ENCODE measurements around the gene AMIGO3. TPM values are rescaled to one million over a fixed set of nuclear protein-coding genes. Genes with fewer than 3 reads are reported as not detected.
"Not testable (repeated sequence)": the region's sequence is repeated elsewhere in the genome, so short reads cannot be mapped to it uniquely, and the experiment has no call there.

The AMIGO3 gene
- total RNA-seq, 1 donor from 2014 or later: not detected

GRCh38 chr3:49689046-49689907 lies 30.2 kb downstream of the AMIGO3 start, which contains the start of the genes MST1 and RNF123:
TSS of gene MST1 (minus strand) at chr3:49689474. CDS start at chr3:49688691, 783 bp downstream.
TSS of gene RNF123 (plus strand) at chr3:49689557. CDS start at chr3:49691166, 1,609 bp downstream.
- FAIRE-seq: no peak
- no peaks in the 10 kb centered on the region for H3K36me3 ChIP-seq (ENCODE audit: control insufficient read depth, insufficient read depth, low read length)
- DNase-seq (ENCODE audit: low read depth): peak; percentile 72
- no peaks in the 10 kb centered on the region for H3K27me3 ChIP-seq (ENCODE audit: control insufficient read depth, insufficient read depth, low read length)
- peak; percentile 51 for TF ChIP-seq CTCF (IDR thresholded peaks at IDR 0.05; ENCODE audit: insufficient read depth, low read length, severe bottlenecking)
- peak within 1 kb of the TSS; percentile 95 for H3K4me3 ChIP-seq (ENCODE audit: low read depth, low read length)

GRCh38 chr3:49688338-49689045 lies 31.0 kb downstream of the AMIGO3 start:
- FAIRE-seq; H3K27me3 ChIP-seq (ENCODE audit: control insufficient read depth, insufficient read depth, low read length); H3K36me3 ChIP-seq (ENCODE audit: control insufficient read depth, insufficient read depth, low read length); DNase-seq (ENCODE audit: low read depth): not testable (repeated sequence)
- H3K4me3 ChIP-seq (ENCODE audit: low read depth, low read length): peak overlapping the region; percentile 95

GRCh38 chr3:49687424-49687795 lies 32.1 kb downstream of the AMIGO3 start:
- not testable (repeated sequence) for H3K4me3 ChIP-seq (ENCODE audit: low read depth, low read length); DNase-seq (ENCODE audit: low read depth); FAIRE-seq; H3K36me3 ChIP-seq (ENCODE audit: control insufficient read depth, insufficient read depth, low read length); H3K27me3 ChIP-seq (ENCODE audit: control insufficient read depth, insufficient read depth, low read length)

- peak; percentile 73 for DNase-seq (ENCODE audit: low read depth)
- H3K36me3 ChIP-seq (ENCODE audit: control insufficient read depth, insufficient read depth, low read length): peaks cover 12% of the 10 kb centered on the region
- not testable (repeated sequence) for FAIRE-seq; H3K27me3 ChIP-seq (ENCODE audit: control insufficient read depth, insufficient read depth, low read length)
- peak overlapping the region; percentile 43 for H3K4me3 ChIP-seq (ENCODE audit: low read depth, low read length)
These were observed 32.6 kb downstream of the AMIGO3 start for GRCh38 chr3:49686769-49687423.

- not testable (repeated sequence) for FAIRE-seq; H3K27me3 ChIP-seq (ENCODE audit: control insufficient read depth, insufficient read depth, low read length)
- H3K4me3 ChIP-seq (ENCODE audit: low read depth, low read length): peak overlapping the region; percentile 43
- DNase-seq (ENCODE audit: low read depth): peak; percentile 54
- H3K36me3 ChIP-seq (ENCODE audit: control insufficient read depth, insufficient read depth, low read length): peaks cover 17% of the 10 kb centered on the region
These were observed 33.1 kb downstream of the AMIGO3 start for GRCh38 chr3:49686346-49686745.

- not testable (repeated sequence) for FAIRE-seq; DNase-seq (ENCODE audit: low read depth); H3K27me3 ChIP-seq (ENCODE audit: control insufficient read depth, insufficient read depth, low read length)
- H3K4me3 ChIP-seq (ENCODE audit: low read depth, low read length): peak overlapping the region; percentile 43
- H3K36me3 ChIP-seq (ENCODE audit: control insufficient read depth, insufficient read depth, low read length): peaks cover 22% of the 10 kb centered on the region
These were observed 33.6 kb downstream of the AMIGO3 start for GRCh38 chr3:49685846-49686245.

- not testable (repeated sequence) for DNase-seq (ENCODE audit: low read depth); FAIRE-seq; H3K27me3 ChIP-seq (ENCODE audit: control insufficient read depth, insufficient read depth, low read length); H3K4me3 ChIP-seq (ENCODE audit: low read depth, low read length)
- peaks cover 25% of the 10 kb centered on the region for H3K36me3 ChIP-seq (ENCODE audit: control insufficient read depth, insufficient read depth, low read length)
These were observed 34.4 kb downstream of the AMIGO3 start for GRCh38 chr3:49685103-49685502.

GRCh38 chr3:49684453-49684852 lies 35.0 kb downstream of the AMIGO3 start:
- not testable (repeated sequence) for H3K4me3 ChIP-seq (ENCODE audit: low read depth, low read length); H3K27me3 ChIP-seq (ENCODE audit: control insufficient read depth, insufficient read depth, low read length); DNase-seq (ENCODE audit: low read depth); FAIRE-seq
- peaks cover 31% of the 10 kb centered on the region for H3K36me3 ChIP-seq (ENCODE audit: control insufficient read depth, insufficient read depth, low read length)

- no peaks in the 10 kb centered on the region for H3K27me3 ChIP-seq (ENCODE audit: control insufficient read depth, insufficient read depth, low read length)
- FAIRE-seq (no peak), DNase-seq (ENCODE audit: low read depth) (no peak)
- H3K36me3 ChIP-seq (ENCODE audit: control insufficient read depth, insufficient read depth, low read length): peaks cover 40% of the 10 kb centered on the region
- no peak for TF ChIP-seq CTCF (IDR thresholded peaks at IDR 0.05; ENCODE audit: insufficient read depth, low read length, severe bottlenecking)
- H3K4me3 ChIP-seq (ENCODE audit: low read depth, low read length): no peak overlapping the region
These were observed 36.3 kb downstream of the AMIGO3 start for GRCh38 chr3:49683162-49683561.

Data from bronchial epithelial cell (primary cell).